ENCODE results near the gene FIGLA. TPM values are rescaled to one million over a fixed set of nuclear protein-coding genes. Genes with fewer than 3 reads are reported as not detected.

FIGLA gene
- total RNA-seq, 1 experiment from 2014 or later: not detected

DNA sequence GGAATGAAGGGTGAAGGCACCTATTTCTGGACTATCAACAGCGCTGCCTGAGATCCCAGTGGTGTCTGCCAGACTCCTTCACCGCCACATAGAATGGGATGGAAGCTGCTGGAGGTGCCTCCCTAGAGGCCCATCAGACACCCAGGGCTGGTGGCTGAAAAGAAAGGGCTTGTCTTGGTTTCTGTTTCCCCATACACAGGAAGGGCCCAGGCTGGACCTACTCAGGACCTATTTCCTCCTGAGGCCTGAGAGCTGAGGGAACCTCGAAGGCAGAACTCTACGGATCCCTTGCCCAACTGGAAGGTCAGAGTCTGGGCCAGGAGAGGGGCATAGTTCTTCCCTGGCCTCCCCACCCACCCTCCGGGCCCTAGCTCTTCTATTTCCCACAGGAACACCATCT lies 32.8 kb upstream of the FIGLA start:
- Mint-ChIP-seq H3K36me3 (no peaks in the 10 kb centered on the region), H3K4me3 (no peak overlapping the region), H3K9me3 (no peaks in the 10 kb centered on the region), H3K4me1 (peaks cover 7% of the 10 kb centered on the region), H3K27ac (no peak overlapping the region), H3K27me3 (ENCODE audit: low read depth) (peaks cover 19% of the 10 kb centered on the region)
- ATAC-seq (no peak), DNase-seq (ENCODE audit: low spot score) (no peak)
- POLR2A ChIA-PET: no interaction called here
- TF ChIP-seq EMX1 (CRISPR knock-in tag; IDR thresholded peaks at IDR 0.05) (no peak), FOXK1 (CRISPR knock-in tag; IDR thresholded peaks at IDR 0.05) (no peak), MXD4 (CRISPR knock-in tag; IDR thresholded peaks at IDR 0.05; ENCODE audit: borderline replicate concordance) (no peak), ZNF138 (CRISPR knock-in tag; conservative IDR thresholded peaks at IDR 0.05) (no peak), FOXP1 (CRISPR knock-in tag; IDR thresholded peaks at IDR 0.05; ENCODE audit: borderline replicate concordance) (no peak), MYBL2 (CRISPR knock-in tag; IDR thresholded peaks at IDR 0.05) (no peak), TP53 (CRISPR knock-in tag; IDR thresholded peaks at IDR 0.05) (no peak)
- TF ChIP-seq, protein P1, sequence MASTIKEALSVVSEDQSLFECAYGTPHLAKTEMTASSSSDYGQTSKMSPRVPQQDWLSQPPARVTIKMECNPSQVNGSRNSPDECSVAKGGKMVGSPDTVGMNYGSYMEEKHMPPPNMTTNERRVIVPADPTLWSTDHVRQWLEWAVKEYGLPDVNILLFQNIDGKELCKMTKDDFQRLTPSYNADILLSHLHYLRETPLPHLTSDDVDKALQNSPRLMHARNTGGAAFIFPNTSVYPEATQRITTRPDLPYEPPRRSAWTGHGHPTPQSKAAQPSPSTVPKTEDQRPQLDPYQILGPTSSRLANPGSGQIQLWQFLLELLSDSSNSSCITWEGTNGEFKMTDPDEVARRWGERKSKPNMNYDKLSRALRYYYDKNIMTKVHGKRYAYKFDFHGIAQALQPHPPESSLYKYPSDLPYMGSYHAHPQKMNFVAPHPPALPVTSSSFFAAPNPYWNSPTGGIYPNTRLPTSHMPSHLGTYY (CRISPR knock-in tag; IDR thresholded peaks at IDR 0.05): no peak
- TF ChIP-seq, protein P2, sequence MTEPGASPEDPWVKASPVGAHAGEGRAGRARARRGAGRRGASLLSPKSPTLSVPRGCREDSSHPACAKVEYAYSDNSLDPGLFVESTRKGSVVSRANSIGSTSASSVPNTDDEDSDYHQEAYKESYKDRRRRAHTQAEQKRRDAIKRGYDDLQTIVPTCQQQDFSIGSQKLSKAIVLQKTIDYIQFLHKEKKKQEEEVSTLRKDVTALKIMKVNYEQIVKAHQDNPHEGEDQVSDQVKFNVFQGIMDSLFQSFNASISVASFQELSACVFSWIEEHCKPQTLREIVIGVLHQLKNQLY (CRISPR knock-in tag; IDR thresholded peaks at IDR 0.05): no peak
- CTCF ChIA-PET: interaction anchor here (0.5 kb wide), 1 partner anchor 711 kb away, joined by 3 read pairs; no protein-coding TSS in a partner anchor

DNA sequence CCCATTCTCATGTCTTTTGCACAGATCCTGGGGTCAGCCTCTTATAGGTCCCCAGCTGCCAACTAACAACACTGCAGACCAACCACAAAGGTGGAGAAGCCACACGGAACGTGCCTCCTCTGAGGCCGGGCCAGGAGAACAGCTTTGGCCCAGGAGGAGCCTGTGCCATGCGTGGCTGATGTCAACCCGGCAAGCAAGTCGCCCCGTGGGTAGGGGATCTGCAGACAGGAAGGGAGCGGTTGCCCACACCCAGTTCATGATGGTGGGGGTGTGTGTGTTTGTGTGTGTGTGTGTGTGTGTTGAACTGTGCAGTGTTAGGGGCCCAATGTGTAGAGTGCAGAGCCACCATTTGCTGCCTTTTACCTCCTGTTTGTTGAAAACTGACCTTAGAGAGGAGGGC lies 32.4 kb upstream of the FIGLA start:
- Mint-ChIP-seq H3K27ac (no peak overlapping the region), H3K27me3 (ENCODE audit: low read depth) (peaks cover 19% of the 10 kb centered on the region), H3K4me3 (no peak overlapping the region), H3K9me3 (no peaks in the 10 kb centered on the region), H3K4me1 (peaks cover 4% of the 10 kb centered on the region), H3K36me3 (no peaks in the 10 kb centered on the region)
- TF ChIP-seq ZNF121 (CRISPR knock-in tag; IDR thresholded peaks at IDR 0.05): no peak
- no peak for TF ChIP-seq TEAD1 (CRISPR knock-in tag; IDR thresholded peaks at IDR 0.05)
- TF ChIP-seq, protein P3, sequence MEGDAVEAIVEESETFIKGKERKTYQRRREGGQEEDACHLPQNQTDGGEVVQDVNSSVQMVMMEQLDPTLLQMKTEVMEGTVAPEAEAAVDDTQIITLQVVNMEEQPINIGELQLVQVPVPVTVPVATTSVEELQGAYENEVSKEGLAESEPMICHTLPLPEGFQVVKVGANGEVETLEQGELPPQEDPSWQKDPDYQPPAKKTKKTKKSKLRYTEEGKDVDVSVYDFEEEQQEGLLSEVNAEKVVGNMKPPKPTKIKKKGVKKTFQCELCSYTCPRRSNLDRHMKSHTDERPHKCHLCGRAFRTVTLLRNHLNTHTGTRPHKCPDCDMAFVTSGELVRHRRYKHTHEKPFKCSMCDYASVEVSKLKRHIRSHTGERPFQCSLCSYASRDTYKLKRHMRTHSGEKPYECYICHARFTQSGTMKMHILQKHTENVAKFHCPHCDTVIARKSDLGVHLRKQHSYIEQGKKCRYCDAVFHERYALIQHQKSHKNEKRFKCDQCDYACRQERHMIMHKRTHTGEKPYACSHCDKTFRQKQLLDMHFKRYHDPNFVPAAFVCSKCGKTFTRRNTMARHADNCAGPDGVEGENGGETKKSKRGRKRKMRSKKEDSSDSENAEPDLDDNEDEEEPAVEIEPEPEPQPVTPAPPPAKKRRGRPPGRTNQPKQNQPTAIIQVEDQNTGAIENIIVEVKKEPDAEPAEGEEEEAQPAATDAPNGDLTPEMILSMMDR (IDR thresholded peaks at IDR 0.05): no peak
- TF ChIP-seq MXD4 (CRISPR knock-in tag; IDR thresholded peaks at IDR 0.05; ENCODE audit: borderline replicate concordance): no peak
- TF ChIP-seq, protein P4, sequence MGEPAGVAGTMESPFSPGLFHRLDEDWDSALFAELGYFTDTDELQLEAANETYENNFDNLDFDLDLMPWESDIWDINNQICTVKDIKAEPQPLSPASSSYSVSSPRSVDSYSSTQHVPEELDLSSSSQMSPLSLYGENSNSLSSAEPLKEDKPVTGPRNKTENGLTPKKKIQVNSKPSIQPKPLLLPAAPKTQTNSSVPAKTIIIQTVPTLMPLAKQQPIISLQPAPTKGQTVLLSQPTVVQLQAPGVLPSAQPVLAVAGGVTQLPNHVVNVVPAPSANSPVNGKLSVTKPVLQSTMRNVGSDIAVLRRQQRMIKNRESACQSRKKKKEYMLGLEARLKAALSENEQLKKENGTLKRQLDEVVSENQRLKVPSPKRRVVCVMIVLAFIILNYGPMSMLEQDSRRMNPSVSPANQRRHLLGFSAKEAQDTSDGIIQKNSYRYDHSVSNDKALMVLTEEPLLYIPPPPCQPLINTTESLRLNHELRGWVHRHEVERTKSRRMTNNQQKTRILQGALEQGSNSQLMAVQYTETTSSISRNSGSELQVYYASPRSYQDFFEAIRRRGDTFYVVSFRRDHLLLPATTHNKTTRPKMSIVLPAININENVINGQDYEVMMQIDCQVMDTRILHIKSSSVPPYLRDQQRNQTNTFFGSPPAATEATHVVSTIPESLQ (CRISPR knock-in tag; IDR thresholded peaks at IDR 0.05): no peak
- no peak for TF ChIP-seq CREM (CRISPR knock-in tag; IDR thresholded peaks at IDR 0.05)
- TF ChIP-seq, protein P5, sequence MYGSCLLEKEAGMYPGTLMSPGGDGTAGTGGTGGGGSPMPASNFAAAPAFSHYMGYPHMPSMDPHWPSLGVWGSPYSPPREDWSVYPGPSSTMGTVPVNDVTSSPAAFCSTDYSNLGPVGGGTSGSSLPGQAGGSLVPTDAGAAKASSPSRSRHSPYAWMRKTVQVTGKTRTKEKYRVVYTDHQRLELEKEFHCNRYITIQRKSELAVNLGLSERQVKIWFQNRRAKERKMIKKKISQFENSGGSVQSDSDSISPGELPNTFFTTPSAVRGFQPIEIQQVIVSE (CRISPR knock-in tag; IDR thresholded peaks at IDR 0.05; ENCODE audit: borderline replicate concordance): no peak
- TF ChIP-seq JAZF1 (CRISPR knock-in tag; IDR thresholded peaks at IDR 0.05): no peak
- CTCF ChIA-PET: no interaction called here
- ATAC-seq (no peak), DNase-seq (ENCODE audit: low spot score) (no peak)
- POLR2A ChIA-PET: no interaction called here

DNA sequence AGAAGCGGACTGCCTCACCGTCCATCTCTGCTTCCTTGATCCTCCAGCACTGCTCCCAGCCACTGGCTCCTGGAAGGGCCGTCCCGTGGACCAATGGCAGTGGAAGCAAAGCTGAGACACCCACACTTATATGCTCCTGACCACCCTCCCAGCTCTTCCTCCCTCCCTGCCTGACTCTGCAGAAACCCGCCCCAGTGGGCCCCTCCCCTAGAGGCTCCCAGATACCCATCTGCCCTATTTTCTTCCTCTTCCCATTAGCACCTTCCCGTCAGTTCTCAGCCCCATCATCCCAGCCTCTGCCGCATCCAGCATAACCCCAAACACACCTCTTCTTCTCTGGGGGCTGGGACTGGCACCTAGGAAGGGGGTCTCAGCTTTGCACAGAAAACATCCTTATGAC lies 30.1 kb upstream of the FIGLA start, which contains the start of gene CLEC4F:
CLEC4F (minus strand) TSS at position 101 of the 400 bp plus-strand sequence; CDS start at position 25, 76 bp downstream.
- DNase-seq (ENCODE audit: low spot score) (no peak), ATAC-seq (peak; percentile 30; the same call in 1 of the 2 replicates)
- no peaks in the 10 kb centered on the region for H3K9me3 Mint-ChIP-seq
- H3K4me1 Mint-ChIP-seq: no peaks in the 10 kb centered on the region
- ChIA-PET POLR2A (no interaction called here), CTCF (interaction anchor here (1.1 kb wide), 1 partner anchor 128 kb away, joined by 3 read pairs; no protein-coding TSS in a partner anchor)
- no peak within 1 kb of the TSS for H3K4me3 Mint-ChIP-seq
- H3K27ac Mint-ChIP-seq: no peak within 1 kb of the TSS
- peaks cover 28% of the 10 kb centered on the region for H3K27me3 Mint-ChIP-seq (ENCODE audit: low read depth)
- no peaks in the 10 kb centered on the region for H3K36me3 Mint-ChIP-seq
- TF ChIP-seq GRHL2 (CRISPR knock-in tag; IDR thresholded peaks at IDR 0.05; ENCODE audit: insufficient replicate concordance, severe bottlenecking) (no peak), ZNF423 (CRISPR knock-in tag; IDR thresholded peaks at IDR 0.05) (no peak), CBFB (CRISPR knock-in tag; IDR thresholded peaks at IDR 0.05; ENCODE audit: low read depth) (no peak), CREB1 (CRISPR knock-in tag; IDR thresholded peaks at IDR 0.05) (no peak), TEAD1 (CRISPR knock-in tag; IDR thresholded peaks at IDR 0.05) (no peak), EMX1 (CRISPR knock-in tag; IDR thresholded peaks at IDR 0.05) (no peak), HMGA2 (CRISPR knock-in tag; IDR thresholded peaks at IDR 0.05) (no peak)
- TF ChIP-seq, protein P6, sequence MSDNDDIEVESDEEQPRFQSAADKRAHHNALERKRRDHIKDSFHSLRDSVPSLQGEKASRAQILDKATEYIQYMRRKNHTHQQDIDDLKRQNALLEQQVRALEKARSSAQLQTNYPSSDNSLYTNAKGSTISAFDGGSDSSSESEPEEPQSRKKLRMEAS (CRISPR knock-in tag; IDR thresholded peaks at IDR 0.05): no peak
- TF ChIP-seq, protein P3 (IDR thresholded peaks at IDR 0.05): no peak
- TF ChIP-seq, protein P7, sequence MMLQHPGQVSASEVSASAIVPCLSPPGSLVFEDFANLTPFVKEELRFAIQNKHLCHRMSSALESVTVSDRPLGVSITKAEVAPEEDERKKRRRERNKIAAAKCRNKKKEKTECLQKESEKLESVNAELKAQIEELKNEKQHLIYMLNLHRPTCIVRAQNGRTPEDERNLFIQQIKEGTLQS (CRISPR knock-in tag; conservative IDR thresholded peaks at IDR 0.05): no peak

Data from WTC11 (cell line).